NK-92 (cell line): ENCODE results near the gene RHBDD2.
"Not testable (repeated sequence)": the region's sequence is repeated elsewhere in the genome, so short reads cannot be mapped to it uniquely, and the experiment has no call there.

ENCODE experiments used
- DNase-seq: peaks from one replicate; lab custom pipeline; 2025; ENCODE audit not compliant: unreplicated experiment; lab: John Stamatoyannopoulos, UW

RHBDD2 gene

GRCh38 chr7:75878769-75879611 is at the start of gene RHBDD2:
RHBDD2 (plus strand) TSS chr7:75879034; CDS start chr7:75879083, 49 bp downstream.
- peak; percentile 70 for DNase-seq

- DNase-seq = not testable (repeated sequence)
Measured at GRCh38 chr7:75829656-75830055, 49.2 kb upstream of the RHBDD2 start.

GRCh38 chr7:75830978-75831377 is 47.9 kb upstream of the RHBDD2 start:
- no peak for DNase-seq

- not testable (repeated sequence) for DNase-seq
Measured at GRCh38 chr7:75833662-75834061, 45.2 kb upstream of the RHBDD2 start.

- DNase-seq = no peak
Measured at GRCh38 chr7:75835688-75836285, 43.0 kb upstream of the RHBDD2 start.

GRCh38 chr7:75836798-75837197 is 42.0 kb upstream of the RHBDD2 start:
- no peak for DNase-seq

- DNase-seq = not testable (repeated sequence)
Measured at GRCh38 chr7:75838281-75838930, 40.4 kb upstream of the RHBDD2 start.

- DNase-seq = no peak
Measured at GRCh38 chr7:75840029-75840428, 38.8 kb upstream of the RHBDD2 start.

GRCh38 chr7:75842836-75843446 is 35.9 kb upstream of the RHBDD2 start:
- DNase-seq = no peak

GRCh38 chr7:75843613-75844116 is 35.2 kb upstream of the RHBDD2 start:
- no peak for DNase-seq

- DNase-seq = no peak
Measured at GRCh38 chr7:75844158-75844557, 34.7 kb upstream of the RHBDD2 start.

GRCh38 chr7:75845132-75845531 is 33.7 kb upstream of the RHBDD2 start:
- DNase-seq = not testable (repeated sequence)

GRCh38 chr7:75847707-75848106 is 31.1 kb upstream of the RHBDD2 start:
- no peak for DNase-seq

GRCh38 chr7:75849573-75849972 is 29.3 kb upstream of the RHBDD2 start:
- no peak for DNase-seq

GRCh38 chr7:75850235-75850634 is 28.6 kb upstream of the RHBDD2 start:
- no peak for DNase-seq

GRCh38 chr7:75854233-75854632 is 24.6 kb upstream of the RHBDD2 start:
- no peak for DNase-seq

GRCh38 chr7:75854813-75855345 is 24.0 kb upstream of the RHBDD2 start:
- not testable (repeated sequence) for DNase-seq

GRCh38 chr7:75856536-75856935 is 22.3 kb upstream of the RHBDD2 start:
- no peak for DNase-seq

GRCh38 chr7:75858410-75858809 is 20.4 kb upstream of the RHBDD2 start:
- DNase-seq = no peak

- no peak for DNase-seq
Measured at GRCh38 chr7:75861636-75862035, 17.2 kb upstream of the RHBDD2 start.

- not testable (repeated sequence) for DNase-seq
Measured at GRCh38 chr7:75864251-75864650, 14.6 kb upstream of the RHBDD2 start.
